Psoas muscle (tissue), 8 donors: ENCODE measurements around the gene TM9SF3. TPM values are rescaled to one million over a fixed set of nuclear protein-coding genes. Genes with fewer than 3 reads are reported as not detected.

Experiments used
- ATAC-seq, 4 donors: fragments of 200-7000 bp; cut with Tn5 transposase; one replicate each; pipeline ENCODE4 v1.9.1; 2020; ENCODE audit warnings: moderate library complexity in 3 of 4, mild to moderate bottlenecking in 2 of 4
- DNase-seq, 2 donors: peaks; one replicate each; pipeline ENCODE4 v3.0.0-alpha.2; 2020
- H3K27ac ChIP-seq: fragments of 200-600 bp; one replicate; pipeline ENCODE4 v1.8.0; 2022
- H3K27me3 ChIP-seq, 3 donors: fragments of 200-600 bp in 1 of 3; one replicate each; pipeline versions ENCODE4 v1.6.1 to v1.8.0; 2013 to 2022; ENCODE audit warnings: low read length in 2 of 3, mild to moderate bottlenecking in 2 of 3, moderate library complexity in 1 of 3; ENCODE audit not compliant: insufficient read depth in 3 of 3
- H3K36me3 ChIP-seq, 2 donors: fragments of 200-600 bp in 1 of 2; one replicate each; pipeline versions ENCODE4 v1.6.1 to v1.8.0; 2013 to 2022; ENCODE audit warnings: low read depth in 1 of 2, mild to moderate bottlenecking in 1 of 2, moderate library complexity in 1 of 2; ENCODE audit not compliant: insufficient read depth in 1 of 2
- H3K4me1 ChIP-seq: fragments of 200-600 bp; one replicate; pipeline ENCODE4 v1.8.0; 2022
- H3K4me3 ChIP-seq: fragments of 200-600 bp; one replicate; pipeline ENCODE4 v1.8.0; 2022; ENCODE audit warnings: mild to moderate bottlenecking
- H3K9me3 ChIP-seq: fragments of 200-600 bp; one replicate; pipeline ENCODE4 v1.8.0; 2022
- WGBS, 3 donors: extraction: QIAGEN DNeasy Blood & Tissue Kit; methylation state at CpG; one replicate each; pipeline versions ENCODE4 v1.1.6 to v1.1.7; 2013; 5-methylcytosine and 5-hydroxymethylcytosine counted together
- intact Hi-C, 2 donors: fragments of 100-400 bp; cut with DNase I; formaldehyde crosslinking; loops; one replicate each; pipeline versions ENCODE4 v1.11.0 to v1.14.2; 2022
- polyA plus RNA-seq, 3 donors: library from polyadenylated mRNA; stranded (reverse); fragments of 200-250 nt; gene quantifications; one replicate each; pipeline ENCODE4 v1.2.3, GENCODE V29; 2013
- total RNA-seq, 4 donors: library from RNA; stranded (reverse); fragmentation: NEBNext Ultra II Directional in 2 of 4; extraction: Animal tissue kit (Norgen Biotek cat#: 25700) in 2 of 4; gene quantifications; one replicate each; pipeline versions ENCODE4 v1.2.1 to v1.2.4, GENCODE V29; 2021 to 2023
- TF ChIP-seq, protein P1 (sequence below): fragments of 200-600 bp; IDR thresholded peaks from one replicate; pipeline ENCODE4 v1.8.0; 2022; ENCODE audit warnings: antibody characterized with exemption
- donor health status: healthy with polysubstance abuse.
- donor health status: DM: no; HTN: no; CAD: no; lungs with moderate emphysema.
- donor health status: Bipolar disorder and iron deficiency.
- donor health status: healthy.
- donor health status: DM: yes; HTN: yes; CAD: no.
- donor health status: DM: no; HTN: no; CAD: no.
- donor health status: DM: no; HTN: no; CAD: no.
- donor health status: DM: yes; HTN: yes; CAD: no.

The TM9SF3 gene
- total and polyA plus RNA-seq, 7 donors, result 14.4 to 60.6 (median 49.0) TPM

DNA sequence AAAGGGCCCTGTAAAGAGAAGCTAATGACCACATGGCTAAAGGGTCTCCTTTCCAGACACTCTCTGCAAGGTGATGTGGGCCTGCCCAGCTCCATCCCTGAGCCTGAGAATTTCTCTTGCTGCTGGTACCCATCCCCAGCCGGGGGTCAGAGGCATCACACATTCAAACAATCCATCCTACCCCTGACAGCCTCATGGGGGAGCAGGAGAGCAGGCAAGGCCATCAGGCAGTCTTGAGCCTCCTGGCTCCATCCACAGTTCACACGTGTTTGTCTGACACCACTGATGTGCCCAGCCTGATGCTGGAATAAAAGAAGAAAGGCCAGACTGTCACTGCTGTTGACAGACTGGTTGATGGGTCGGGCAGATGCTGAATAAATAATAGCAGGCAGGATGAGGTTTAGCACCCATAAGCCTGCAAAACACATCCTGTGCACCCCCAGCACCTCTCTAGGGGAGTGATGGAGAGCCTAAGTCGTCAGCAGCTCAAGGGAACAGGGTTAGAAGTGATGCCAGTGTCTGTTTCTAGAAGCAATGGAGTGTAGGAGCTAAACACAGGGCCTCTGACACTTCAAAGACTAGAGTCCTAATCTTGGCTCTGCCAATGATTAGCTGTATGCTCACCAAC lies 116.6 kb downstream of the TM9SF3 start:
- DNase-seq, result no peak

DNA sequence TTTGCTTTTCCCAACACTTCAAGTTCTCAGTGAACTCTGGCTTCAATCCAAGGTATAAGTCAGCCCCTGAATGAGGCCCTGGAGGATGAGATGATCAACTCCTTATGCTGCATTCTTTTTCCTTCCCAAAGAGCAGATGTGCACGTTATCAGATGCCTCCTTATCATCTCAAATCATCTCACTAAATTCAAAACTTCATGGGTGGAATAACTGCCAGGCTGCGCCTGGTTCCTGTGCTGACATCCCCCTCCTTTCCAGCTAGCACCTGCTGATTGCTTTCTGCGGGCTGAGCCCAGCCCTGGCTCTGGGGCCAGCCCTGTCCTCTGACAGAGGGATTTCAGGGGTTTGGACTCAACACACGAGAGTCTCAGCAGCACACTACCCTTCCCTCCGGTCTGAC lies 118.0 kb downstream of the TM9SF3 start:
- DNase-seq (no peak), ATAC-seq (no peak)
- Histone ChIP-seq H3K4me1 (no peaks in the 10 kb centered on the region), H3K27me3 (peaks cover 0 to 1% (median 0%) of the 10 kb centered on the region in 3 donors), H3K9me3 (no peaks in the 10 kb centered on the region), H3K36me3 (no peaks in the 10 kb centered on the region), H3K4me3 (no peak overlapping the region), H3K27ac (no peak overlapping the region)
- TF ChIP-seq, protein P1, sequence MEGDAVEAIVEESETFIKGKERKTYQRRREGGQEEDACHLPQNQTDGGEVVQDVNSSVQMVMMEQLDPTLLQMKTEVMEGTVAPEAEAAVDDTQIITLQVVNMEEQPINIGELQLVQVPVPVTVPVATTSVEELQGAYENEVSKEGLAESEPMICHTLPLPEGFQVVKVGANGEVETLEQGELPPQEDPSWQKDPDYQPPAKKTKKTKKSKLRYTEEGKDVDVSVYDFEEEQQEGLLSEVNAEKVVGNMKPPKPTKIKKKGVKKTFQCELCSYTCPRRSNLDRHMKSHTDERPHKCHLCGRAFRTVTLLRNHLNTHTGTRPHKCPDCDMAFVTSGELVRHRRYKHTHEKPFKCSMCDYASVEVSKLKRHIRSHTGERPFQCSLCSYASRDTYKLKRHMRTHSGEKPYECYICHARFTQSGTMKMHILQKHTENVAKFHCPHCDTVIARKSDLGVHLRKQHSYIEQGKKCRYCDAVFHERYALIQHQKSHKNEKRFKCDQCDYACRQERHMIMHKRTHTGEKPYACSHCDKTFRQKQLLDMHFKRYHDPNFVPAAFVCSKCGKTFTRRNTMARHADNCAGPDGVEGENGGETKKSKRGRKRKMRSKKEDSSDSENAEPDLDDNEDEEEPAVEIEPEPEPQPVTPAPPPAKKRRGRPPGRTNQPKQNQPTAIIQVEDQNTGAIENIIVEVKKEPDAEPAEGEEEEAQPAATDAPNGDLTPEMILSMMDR, result no peak
- 29 to 46% (median 38%) methylated on average over 5 of the region's 5 CpGs for WGBS, 3 donors
- intact Hi-C loops, result no loop called here

More for the DNA sequence above, 116.6 kb downstream of the TM9SF3 start:
- Histone ChIP-seq H3K9me3 (no peaks in the 10 kb centered on the region), H3K4me3 (no peak overlapping the region), H3K27me3 (peaks cover 0 to 3% (median 0%) of the 10 kb centered on the region in 3 donors), H3K4me1 (no peaks in the 10 kb centered on the region), H3K36me3 (no peaks in the 10 kb centered on the region), H3K27ac (no peak overlapping the region)
- ATAC-seq, result peak; percentile 57 to 83 (median 68)
- intact Hi-C loops, result no loop called here
- TF ChIP-seq, protein P1, result peak; percentile 35
- 15 to 18% (median 15%) methylated on average over 4 of the region's 4 CpGs for WGBS, 3 donors

Other genes with a start within 250 kb of the TM9SF3 start
- not detected for gene OPALIN, start 228.0 kb downstream of the TM9SF3 start, total RNA-seq
- gene OPALIN, start 228.0 kb downstream of the TM9SF3 start, polyA plus RNA-seq, result under 1 TPM in 1 of 3 donors, not detected in 2; 0.17 TPM
- gene TLL2, start 73.1 kb downstream of the TM9SF3 start, total RNA-seq, result under 1 TPM; 0.30 to 0.41 (median 0.33) TPM
- gene TLL2, start 73.1 kb downstream of the TM9SF3 start, polyA plus RNA-seq, result under 1 TPM; 0.22 to 0.64 (median 0.30) TPM
- 1 to 10 TPM; 1.4 to 3.5 (median 2.6) TPM for gene PIK3AP1, start 133.5 kb upstream of the TM9SF3 start, total RNA-seq
- gene PIK3AP1, start 133.5 kb upstream of the TM9SF3 start, polyA plus RNA-seq, result 1 to 10 TPM in 1 of 3 donors, under 1 TPM in 2; 0.17 to 8.6 (median 0.43) TPM
- gene LCOR, start 245.3 kb upstream of the TM9SF3 start, total RNA-seq, result 10 to 100 TPM; 13.6 to 30.4 (median 17.0) TPM
- 10 to 100 TPM in 1 of 3 donors, 1 to 10 TPM in 2; 1.7 to 11.5 (median 6.2) TPM for gene LCOR, start 245.3 kb upstream of the TM9SF3 start, polyA plus RNA-seq